NCI-H128 (cell line): Measurements from ENCODE around the gene LCE3E.

Experiments used
- DNase-seq: peaks from one replicate; lab custom pipeline; 2025; ENCODE audit not compliant: unreplicated experiment; lab: John Stamatoyannopoulos, UW

Gene LCE3E

DNA sequence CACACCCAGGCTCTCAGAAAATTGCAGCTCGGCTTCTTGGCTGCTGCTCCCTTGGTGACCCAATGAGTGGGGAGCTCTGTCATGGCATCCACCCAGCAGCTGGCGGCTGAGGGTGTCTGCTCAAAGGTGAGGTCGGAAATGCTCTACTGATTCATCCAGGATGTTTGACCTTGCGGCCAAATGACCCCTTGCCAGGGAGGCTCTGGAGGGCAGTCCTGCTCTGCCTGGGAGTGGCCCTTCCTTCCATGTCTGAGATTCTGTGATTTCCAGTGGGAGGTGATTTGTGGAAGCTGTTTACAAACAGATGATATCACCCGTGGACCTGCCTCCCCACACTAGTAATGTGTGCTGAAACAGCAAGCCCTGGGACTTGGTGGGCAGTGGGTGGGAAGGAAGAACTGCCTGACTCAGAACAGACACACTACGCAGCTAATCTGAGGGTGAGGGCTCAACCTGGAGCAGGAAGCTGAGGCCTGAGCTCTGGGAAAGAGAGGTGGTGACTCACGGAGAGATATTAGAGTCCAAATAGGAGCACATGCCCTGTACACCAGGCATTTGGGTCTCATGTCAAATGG is 49.3 kb downstream of the LCE3E start:
- no peak for DNase-seq

DNA sequence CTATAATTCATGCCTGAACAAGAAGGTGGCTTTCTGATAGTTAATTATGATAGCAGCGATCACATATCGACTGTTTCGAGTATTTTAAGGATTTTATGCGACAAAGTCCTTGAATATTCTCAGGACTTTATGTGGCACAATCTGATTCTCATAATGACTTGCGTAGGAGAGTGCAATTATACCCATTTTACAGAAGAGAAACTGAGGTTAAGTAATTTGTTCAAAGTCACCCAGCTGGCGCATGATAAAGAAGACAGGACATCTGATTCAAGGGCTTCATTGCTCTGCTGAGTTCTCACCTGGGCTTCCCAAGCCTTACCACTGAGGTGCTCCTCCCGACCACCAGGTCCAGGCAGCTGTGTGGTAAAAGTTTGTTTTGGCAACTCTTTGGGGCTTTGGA is 50.5 kb downstream of the LCE3E start:
- DNase-seq: no peak
